HG02884 (cell line): Measurements from ENCODE around the gene KCNQ1.

Experiments
- ATAC-seq: cut with Tn5 transposase; IDR thresholded peaks from one replicate; pipeline ENCODE4 v1.9.1; 2021; ENCODE audit warnings: mild to moderate bottlenecking, moderate library complexity; ENCODE audit not compliant: unreplicated experiment

KCNQ1 gene

DNA sequence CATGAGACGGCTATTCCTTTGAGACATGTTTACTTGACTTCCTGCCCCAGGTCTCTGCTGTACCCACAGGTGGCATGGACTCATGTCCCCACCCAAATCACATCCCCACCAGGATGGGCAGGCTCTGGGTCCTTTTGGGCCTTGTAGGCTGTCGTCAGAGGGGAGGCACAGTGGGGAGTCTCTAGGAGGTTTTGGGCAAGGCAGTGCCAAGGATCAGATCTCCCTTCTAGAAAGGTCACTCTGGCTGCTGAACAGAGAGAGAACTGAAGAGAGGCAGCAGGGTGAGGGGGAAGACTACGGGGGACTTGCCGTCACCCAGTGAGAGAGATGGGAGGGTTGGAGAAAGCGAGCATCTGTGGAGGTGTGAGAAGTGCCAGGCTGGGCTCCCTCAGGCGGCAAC is 259.5 kb downstream of the KCNQ1 start:
- no peak for ATAC-seq

DNA sequence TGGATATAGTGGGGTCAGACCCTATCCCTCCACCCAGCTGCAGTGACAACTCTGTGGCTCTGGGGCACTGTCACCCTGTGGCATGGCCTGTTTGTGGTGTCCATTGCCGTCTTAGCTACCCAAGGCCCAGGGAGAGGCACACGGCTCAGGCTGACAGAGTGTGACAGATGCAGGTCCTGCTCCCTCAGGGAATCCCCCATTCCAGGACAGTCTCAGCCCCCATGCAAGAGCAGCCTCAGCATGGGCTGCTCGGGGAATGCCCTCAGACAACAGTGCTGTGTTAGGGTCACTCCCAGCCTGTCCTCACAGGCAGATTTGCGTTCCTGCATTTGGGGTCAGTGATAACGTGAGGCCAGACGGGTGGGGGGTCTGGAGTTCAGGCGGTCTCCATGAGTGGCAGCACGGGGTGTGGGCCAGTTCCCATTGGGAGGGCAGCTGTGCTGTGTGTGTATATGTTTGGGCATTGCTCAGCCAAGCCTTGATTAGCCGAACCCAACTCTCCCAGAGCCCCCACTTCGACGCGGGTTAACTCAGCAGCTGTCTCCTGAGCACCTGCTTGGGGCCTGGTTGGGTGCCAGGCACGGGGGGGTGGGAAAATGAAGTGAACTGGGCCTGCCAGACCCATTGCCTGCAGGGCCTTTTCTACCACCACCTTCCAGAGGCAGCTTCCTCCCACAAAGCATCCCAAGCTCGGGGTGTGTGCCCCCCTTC is 260.2 kb downstream of the KCNQ1 start:
- ATAC-seq = no peak

DNA sequence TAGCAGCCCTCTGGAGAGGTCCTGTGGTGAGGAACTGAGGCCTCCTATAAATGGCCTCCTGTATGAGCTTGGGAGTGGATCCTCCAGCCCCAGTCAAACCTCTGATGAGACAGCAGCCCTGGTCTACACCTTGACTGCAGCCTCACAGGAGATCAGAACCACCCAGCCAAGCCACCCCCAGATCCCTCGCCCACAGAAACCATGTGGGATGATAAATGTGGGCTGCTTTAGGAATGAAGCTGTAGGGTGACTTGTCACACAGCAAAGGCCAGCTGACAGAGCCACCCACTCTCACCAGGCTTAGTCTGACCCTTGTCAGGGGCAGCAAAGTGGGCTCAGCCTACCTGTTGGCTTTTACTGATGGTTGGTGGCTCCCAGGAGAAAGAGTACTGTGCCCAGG is 261.5 kb downstream of the KCNQ1 start:
- no peak for ATAC-seq

DNA sequence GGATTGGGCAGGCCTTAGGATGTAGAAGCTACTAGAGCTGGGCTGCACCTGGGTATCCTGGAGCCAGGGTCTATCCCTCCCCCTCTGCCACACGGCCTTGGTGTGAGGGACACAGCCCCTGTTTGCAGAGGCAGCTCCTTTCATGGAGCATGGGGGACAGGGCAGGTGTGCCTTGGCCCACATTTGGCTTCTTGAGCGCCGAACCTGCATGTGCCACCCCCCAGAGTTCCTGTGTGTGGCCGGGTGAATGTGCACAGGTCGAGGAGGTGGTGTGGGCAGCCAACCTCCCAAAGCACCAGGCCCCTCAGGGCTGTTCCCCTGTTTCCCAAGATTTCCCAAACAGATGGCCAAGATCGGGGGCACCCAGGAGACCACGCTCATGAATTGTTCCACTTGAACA is 262.9 kb downstream of the KCNQ1 start:
- ATAC-seq = no peak

DNA sequence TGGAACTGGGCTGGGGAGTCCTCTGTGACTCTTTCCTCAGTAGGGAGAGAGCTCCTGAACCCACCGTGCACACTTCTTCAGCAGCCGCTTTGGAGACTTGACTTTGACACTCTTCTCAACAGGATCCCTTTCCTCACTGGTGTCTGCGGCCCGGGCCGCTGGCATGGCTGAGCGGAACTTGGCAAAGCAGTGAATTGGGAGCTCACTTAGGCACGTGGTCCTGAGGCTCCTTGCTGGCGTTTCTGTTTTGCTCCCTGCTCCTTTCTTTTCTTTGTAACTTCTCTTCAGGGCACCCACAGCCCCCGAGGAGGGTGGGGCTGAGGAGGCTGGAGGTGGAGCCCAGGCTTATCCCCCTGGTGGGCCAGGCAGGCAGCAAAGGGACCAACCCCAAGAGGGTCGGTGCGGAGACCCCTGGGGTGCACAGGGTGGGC is 263.4 kb downstream of the KCNQ1 start:
- ATAC-seq = no peak

DNA sequence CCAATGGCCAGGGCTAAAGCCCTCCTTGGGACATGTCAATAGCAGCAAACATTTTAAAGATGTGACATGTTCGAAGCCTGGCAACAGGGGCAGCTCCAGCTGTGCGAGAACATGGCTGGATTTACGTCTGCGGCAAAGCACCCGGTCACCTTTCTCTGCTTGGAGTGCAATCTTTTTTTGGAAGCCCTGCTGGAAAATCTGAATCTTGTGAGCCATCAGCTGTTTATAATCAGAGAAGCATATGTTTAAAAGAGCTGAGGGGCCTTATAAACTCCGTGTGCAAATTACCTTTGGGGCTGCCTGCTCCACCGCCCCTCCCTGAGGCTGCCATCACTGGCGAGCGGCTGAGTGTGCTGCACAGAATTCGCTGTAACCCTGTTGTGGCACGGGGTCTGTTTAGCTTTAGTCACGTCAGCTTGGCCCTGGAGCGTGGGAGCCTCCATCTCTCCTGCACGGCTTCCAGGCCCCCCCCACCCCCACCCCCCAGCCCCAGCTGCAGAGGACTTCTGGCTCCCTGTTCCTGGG is 264.0 kb downstream of the KCNQ1 start:
- no peak for ATAC-seq

DNA sequence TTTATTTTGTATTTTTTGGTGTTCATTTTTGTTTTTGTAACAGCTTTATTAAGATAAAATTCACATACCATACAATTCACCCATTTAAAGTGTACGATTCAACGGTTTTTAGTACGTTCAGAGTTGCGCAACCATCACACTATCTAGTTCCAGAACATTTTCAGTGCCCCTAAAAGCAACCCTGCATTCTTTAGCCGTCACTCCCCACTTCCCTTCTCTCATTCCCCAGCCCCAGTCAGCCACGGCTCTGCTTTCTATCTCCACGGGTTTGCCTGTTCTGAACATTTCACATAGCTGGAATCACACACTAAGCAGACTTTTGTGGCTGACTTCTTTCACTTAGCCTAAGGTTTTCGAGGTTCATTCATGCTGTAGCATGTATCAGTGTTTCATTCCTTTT is 264.6 kb downstream of the KCNQ1 start:
- ATAC-seq = no peak

DNA sequence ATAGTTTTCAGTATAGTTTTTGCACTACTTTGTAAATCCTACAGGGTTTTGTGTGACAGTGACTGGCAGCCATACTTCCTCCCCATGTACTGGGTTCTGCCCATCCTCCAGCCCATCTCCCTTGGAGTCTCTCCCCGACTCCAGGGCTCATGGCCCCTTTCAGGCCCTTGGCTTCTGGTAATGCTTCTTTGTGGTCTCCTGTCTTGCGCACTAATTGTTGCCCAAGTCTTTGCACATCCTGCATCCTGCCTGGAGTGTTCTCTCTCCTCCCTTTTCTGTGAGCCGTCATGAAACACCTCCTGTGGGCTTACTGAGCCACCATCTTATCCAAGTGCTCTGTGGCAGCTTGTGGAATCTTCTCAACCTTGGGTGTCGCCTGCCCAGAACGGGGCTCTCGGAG is 266.4 kb downstream of the KCNQ1 start:
- ATAC-seq = no peak

DNA sequence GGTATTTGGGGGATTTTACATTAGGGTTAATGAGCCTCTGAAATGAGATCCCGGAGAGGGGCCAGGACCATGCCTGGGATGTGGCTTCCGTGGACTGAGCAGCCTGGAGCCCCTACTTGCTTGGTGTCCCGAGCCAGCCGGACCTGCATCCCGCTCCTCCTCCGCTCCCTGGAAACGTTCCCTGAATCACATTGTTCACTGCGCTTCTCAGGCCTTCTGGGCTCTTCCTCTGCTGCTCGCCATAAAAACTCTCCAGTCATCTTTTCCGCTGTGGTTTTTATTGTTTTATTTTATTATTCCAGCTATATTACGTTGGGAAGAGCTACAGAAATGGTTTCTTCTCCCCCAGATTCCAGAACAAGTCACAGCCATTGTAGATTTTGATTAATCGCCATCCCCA is 268.3 kb downstream of the KCNQ1 start:
- no peak for ATAC-seq

DNA sequence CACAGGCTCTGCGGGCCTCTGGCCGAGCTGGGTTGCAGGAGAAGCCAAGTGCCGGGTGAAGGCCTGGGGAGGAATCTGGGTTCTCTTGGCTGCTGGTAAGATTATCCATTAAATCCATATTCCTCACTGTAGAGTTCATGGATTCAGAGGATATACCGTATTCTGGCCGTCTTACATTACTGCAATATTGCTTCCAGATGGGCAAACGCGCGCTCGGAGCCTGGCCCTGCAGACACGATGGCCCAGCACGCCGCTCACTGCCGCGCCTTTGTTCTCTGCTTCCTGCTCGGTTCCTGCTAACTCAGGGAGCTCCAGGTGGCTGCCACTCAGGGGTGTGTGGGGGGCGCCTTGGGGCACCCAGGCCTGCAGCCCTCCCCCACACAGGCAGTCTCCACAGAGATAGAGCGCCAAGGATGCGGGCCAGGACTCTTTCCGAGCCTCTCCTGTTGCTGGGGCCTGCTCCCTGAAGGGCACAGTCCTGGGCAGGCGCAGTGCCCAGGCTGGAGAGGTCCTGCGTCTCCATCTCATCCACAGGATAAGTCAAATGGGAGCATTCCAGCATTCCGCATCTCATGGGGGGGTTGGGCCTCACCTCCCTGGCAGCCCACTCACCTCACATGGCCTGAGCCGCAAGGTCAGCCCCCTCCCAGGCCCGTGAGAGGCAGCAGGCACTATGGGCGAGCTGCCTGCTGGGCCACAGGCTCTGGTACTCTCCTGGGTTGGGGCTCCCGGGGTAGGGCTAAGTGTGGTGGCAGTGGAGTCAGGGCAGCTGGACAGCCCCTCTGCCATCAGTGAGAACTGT is 269.1 kb downstream of the KCNQ1 start:
- ATAC-seq = no peak

DNA sequence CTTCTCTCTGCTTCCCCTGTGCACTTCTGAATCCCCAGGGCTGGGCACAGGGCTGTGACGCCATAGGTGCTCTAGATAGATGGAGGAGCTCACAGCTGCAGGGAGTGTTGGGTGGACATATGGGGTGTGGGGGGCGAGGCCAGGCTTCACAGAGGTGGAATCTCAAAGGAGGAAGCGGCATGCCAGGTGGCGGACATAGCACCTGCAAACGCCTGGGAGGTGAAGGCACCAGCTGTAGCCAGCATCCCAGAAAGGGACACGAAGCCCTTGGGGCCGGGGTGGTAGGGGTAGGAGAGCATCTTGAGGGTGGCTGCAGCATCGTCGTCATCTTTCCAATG is 269.6 kb downstream of the KCNQ1 start:
- ATAC-seq = no peak

DNA sequence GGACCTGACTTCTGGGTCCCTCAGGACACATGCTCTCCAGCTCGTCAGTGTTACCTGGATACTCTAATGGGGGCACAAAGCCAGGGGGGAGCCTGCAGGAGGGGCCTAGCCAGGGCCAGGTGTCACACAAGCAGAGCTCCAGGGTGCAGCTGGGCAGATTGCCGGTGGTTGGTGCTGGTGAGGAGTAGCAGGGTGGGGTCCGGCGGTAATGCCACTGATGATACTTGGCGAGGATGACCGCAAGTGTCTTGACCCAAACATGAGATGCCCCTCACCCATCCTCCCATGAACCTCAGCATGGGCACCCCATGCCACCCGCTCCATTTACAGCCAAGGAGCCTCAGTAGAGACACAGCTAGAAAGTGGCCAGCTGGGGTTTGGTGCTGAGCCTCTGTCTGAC is 270.1 kb downstream of the KCNQ1 start:
- ATAC-seq = no peak

DNA sequence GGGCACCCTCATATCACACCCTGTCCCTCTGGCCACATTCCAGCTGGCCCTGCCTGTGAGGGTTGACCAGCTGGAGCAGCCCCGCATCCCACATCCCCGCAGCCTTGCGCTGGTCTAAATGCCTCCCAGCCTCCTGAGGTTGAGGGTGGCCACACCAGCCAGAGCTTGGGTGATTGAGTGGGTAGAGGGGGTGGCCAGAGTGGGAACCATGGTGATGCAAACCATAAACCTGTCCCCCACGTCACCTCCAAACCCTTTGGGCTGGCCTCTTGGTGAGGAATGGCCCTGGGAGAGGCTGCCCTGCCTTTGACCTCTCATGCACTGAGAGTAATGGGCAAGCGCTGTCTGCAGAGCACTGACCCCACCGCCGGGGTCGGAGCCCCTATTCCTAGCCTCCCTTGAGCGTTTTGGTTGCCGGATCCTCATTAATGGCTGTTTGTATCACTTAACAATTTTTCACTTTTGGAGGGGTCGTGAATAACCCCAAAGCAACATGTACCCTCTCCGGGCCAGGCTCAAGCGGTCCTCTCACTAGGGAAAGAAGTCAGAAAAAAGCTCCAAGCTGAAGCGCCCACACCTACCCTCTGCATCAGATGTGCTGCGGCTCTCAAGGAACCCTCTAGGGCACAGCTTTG is 271.0 kb downstream of the KCNQ1 start:
- ATAC-seq = no peak

DNA sequence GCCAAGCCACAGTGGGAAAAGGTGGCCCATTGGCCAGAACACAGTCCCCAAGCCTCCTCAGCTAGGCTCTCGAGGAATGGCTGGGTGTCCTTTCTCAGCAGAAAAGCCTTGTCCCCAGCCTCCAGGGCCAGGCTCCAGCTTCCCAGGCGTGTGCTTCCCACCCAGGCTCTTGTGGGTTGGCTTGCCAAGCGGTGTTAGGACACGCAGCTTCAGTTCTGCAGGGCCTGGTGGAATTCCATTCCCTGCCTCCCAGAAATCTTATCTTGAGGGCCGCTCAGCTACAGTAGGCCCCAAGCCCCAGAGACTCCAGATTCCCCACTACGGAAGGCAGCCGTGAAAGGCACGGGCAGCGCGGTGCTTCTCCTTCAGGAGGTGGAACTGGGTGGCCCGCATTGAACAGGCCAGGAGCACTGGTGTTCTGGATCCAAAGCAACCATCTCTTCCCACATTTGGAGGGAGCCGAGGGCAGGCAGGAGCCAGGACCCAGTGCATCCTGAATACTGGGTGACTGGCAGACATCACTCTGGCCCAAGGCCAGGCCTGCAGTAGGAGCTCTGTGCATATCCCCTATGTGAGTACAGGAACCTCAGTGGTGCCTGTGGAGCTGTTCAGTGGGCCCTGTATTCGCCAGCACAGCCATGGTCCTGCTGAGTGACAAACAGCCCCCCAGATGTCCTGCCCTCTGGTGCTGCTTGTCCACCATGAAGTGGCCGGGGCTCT is 271.7 kb downstream of the KCNQ1 start:
- no peak for ATAC-seq

DNA sequence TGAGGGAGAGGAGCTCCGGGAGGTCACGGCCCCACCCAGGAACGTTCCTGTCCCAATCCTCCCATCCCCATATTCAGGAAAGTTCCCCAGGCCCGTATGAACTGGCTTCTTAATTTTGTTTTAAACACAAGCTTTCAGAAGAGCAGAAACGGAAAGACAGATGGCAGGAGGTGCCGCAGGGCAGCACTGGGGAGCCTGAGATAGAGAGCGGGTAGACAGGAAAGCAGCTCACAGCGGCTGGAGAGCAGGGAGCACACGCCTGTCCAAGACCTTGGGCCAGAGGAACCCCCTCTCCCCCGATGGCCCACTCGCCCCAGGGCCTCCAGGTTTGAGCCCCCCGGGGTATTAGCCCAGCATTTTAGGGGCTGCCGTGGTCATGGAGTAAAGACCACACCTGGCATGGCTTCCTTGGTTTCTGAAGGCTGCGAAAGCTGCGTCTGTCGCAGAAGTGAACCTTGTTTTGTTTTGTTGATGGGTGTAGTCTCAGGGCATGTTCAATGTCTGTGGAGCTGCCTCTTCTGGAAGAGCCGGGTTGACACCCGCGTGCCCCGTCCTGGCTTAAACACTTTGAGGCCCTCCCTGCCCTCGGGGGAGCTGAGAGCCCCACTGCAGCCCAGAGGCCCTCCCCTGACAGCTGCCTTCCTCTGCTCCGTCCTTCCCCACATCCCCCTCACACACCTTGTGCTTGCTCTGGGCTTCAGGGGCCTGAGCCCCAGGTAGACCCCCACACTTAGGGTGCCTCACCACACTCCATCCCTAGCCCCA is 272.9 kb downstream of the KCNQ1 start:
- no peak for ATAC-seq

DNA sequence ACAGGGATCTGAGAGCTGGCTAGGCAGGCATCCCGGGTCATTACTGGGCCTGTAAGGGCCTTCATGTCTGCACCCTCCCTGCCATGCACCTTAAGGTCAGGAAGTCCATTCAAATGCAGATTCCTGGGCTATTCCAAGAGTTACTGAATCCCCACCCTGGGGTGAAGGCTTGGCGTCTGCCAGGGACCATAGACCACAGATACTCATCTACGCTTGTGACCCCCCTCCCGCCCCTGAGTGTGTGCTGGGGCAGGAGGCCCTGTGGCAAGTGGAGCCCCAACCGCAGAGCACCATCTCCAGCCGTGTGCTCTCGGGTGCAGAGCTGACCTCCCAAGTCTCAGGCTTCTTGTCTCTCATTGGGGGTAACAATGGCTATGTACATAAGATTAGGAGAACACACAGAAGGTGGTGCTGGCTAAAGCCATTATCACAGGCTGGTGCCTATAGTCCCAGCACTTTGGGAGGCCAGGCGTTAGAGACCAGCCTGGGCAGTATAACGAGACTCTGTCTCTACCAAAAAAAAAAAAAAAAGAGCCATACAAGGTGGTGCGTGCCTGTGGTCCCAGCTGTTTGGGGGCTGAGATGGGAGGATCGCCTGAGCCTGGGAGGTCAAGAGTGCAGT is 274.1 kb downstream of the KCNQ1 start:
- no peak for ATAC-seq

DNA sequence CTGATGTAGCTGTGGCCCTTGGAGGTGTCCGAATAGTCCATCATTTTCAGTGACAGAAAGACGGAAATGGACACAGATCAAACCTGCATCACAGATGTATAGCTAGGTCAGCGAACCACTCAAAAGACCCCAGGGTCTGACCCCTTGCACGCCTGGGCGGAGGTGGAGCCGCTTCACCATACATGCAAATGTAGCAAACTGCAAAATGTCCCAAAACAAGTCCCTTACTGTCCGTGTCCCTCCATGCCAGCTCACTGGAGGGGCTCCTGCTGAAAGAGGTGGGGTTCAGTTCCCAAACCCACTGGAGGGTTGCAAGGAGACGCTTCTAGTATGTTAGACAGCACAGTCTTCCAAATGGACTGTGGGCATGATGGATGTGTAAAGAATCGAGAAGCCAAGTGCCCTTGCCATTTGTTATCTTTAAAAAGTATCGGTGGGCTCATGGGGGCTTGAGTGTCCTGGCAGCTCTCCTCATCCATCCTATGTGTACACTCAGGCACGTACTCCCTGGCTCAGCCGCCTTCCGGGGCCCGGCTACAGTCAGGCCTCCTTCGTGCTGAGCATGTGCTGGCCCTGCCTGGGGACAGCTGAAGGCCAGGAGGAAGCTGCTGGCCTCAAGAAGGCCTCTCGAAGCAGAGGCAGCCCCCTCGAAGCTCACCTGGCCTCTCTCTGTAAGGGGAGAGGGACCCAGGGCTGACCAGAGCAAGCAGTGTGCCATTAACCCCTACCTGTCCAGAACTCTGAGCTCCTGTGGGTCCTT is 275.2 kb downstream of the KCNQ1 start:
- ATAC-seq = no peak

DNA sequence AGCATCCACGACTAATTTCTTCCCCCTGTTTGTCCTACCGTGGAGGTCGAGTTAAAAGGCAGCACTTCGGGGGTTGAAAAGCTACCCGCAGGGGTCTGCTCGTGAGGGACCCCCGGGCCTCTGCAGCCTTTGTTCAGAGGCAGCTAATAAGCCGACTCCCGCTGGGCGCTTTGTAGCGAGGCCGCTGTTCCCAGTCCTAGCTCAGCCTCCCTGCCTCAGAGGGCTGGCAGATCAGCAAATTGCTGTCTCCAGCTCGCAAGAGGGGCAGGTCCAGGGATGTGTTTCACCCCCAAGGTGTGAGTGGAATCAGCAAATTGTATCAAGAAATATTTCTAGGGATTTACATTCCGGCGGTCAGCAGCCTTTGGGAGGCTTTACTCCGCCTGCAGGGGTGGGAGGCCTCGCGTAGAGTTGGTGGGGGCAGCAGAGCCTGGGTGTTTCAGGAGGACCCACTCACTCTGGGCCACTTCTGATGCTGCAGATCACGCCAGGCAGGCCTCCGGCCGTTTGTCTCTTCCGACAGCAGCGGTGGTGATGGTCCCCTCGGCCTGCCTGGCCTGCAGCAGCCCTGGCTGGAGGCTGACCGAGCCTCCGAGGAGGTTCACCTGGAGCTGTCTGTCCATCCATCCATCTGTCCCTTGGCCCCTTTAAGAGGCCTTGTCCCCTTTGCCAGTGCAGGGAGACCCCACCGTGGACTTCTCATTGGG is 276.6 kb downstream of the KCNQ1 start:
- no peak for ATAC-seq

DNA sequence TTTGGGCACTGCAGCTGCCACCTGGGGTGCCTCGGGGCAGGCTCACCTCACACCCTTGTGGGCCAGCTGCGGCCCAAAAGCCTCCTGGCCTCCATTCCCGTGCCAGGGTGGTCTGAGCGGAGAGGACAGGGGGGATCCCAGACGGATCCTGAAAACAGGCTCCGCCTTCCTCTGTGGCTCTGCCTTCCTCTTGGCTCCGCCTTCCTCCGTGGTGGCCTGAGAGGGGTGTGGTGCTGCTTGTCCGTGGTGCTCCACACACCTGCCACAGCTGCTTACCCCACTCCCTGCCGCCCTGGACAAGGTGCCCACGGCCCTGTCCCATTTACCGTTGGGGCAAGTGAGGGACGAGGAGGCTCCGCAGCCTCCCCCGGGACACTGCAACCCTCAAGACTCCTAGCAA is 278.1 kb downstream of the KCNQ1 start:
- ATAC-seq = no peak
